Activated T-cell treated with anti-CD3 and anti-CD28 coated beads for 4 hours (primary cell): ENCODE measurements around the gene KCNAB3.

Source experiments
- DNase-seq: peaks from one replicate; pipeline ENCODE4 v3.0.0-alpha.2; 2020

The KCNAB3 gene

GRCh38 chr17:7894866-7895265, 34.8 kb downstream of the KCNAB3 start:
- no peak for DNase-seq

GRCh38 chr17:7894226-7894625, 35.4 kb downstream of the KCNAB3 start:
- DNase-seq = no peak

- DNase-seq = no peak
These were observed 36.3 kb downstream of the KCNAB3 start for GRCh38 chr17:7893187-7893880.

- DNase-seq = no peak
These were observed 40.3 kb downstream of the KCNAB3 start for GRCh38 chr17:7889166-7889955.

- DNase-seq = peak; percentile 30
These were observed 41.3 kb downstream of the KCNAB3 start, which contains the start of gene CHD3 for GRCh38 chr17:7888184-7888920. TSS of gene CHD3 (plus strand) at chr17:7888789. CDS start at chr17:7889001, 212 bp downstream.

- DNase-seq = peak; percentile 90
These were observed 42.0 kb downstream of the KCNAB3 start for GRCh38 chr17:7887482-7888183.

GRCh38 chr17:7887038-7887481, 42.6 kb downstream of the KCNAB3 start:
- no peak for DNase-seq

GRCh38 chr17:7886227-7887037, 43.2 kb downstream of the KCNAB3 start:
- peak; percentile 29 for DNase-seq

GRCh38 chr17:7885367-7886226, 44.1 kb downstream of the KCNAB3 start:
- peak; percentile 17 for DNase-seq

- peak; percentile 53 for DNase-seq
These were observed 44.9 kb downstream of the KCNAB3 start for GRCh38 chr17:7884581-7885366.

- peak; percentile 15 for DNase-seq
These were observed 45.8 kb downstream of the KCNAB3 start for GRCh38 chr17:7883781-7884386.

- no peak for DNase-seq
These were observed 47.0 kb downstream of the KCNAB3 start for GRCh38 chr17:7882629-7883028.

GRCh38 chr17:7882068-7882467, 47.6 kb downstream of the KCNAB3 start:
- no peak for DNase-seq

- no peak for DNase-seq
These were observed 48.2 kb downstream of the KCNAB3 start for GRCh38 chr17:7881276-7882054.

- DNase-seq = no peak
These were observed 49.4 kb downstream of the KCNAB3 start for GRCh38 chr17:7880076-7880868.

GRCh38 chr17:7878234-7878633, 51.4 kb downstream of the KCNAB3 start:
- no peak for DNase-seq

GRCh38 chr17:7875804-7876370, 53.8 kb downstream of the KCNAB3 start:
- no peak for DNase-seq

GRCh38 chr17:7873051-7873450, 56.6 kb downstream of the KCNAB3 start:
- no peak for DNase-seq
